ENCODE measurements around the gene ACKR3. TPM values are rescaled to one million over a fixed set of nuclear protein-coding genes. Genes with fewer than 3 reads are reported as not detected.

ACKR3 gene
- polyA plus RNA-seq, 1 experiment = 6.6 TPM

DNA sequence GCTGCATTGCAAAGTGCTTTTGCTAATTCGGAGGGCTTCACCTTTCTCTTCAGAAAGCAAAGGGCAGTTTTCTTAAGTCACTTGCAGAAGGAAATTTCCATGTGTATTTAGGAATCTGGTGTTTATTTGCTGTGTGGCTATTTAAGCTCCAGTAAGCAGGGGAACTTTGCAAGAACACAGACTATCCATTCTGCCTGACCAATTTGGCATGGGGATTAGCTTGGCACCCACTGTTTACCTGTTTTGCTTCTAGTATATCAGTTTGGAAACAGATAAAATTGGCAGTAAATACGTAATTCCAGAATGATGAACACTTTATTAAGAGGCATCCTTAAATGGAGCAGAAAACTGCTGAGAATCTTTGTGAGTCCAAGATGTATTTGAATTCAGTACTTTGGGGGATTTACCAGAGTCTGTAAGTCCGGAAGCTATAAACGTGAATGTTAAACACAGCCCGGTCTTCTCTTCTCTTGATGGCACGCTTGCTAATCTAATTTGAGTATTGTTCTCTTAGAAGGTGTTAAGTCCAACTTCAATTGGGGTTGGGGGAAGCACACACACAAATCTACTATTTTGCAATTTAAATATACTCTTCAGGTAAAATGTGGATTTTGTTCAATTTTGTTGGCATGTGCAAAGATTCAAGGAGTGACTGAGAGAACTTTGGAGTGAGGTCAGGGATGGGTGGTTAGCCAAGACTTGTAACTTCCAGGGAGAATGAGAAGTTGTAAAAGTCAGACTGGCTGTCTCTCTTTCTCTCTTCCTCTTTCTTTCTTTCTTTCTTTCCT is 650 bp downstream of the ACKR3 start:
- Histone ChIP-seq H3K4me3 (ENCODE audit: low read depth, low read length) (peak overlapping the region; percentile 37), H3K36me3 (ENCODE audit: control insufficient read depth, insufficient read depth, low read length) (no peaks in the 10 kb centered on the region), H3K27me3 (ENCODE audit: control insufficient read depth, insufficient read depth, low read length) (peaks cover 22% of the 10 kb centered on the region)
- TF ChIP-seq, protein P1, sequence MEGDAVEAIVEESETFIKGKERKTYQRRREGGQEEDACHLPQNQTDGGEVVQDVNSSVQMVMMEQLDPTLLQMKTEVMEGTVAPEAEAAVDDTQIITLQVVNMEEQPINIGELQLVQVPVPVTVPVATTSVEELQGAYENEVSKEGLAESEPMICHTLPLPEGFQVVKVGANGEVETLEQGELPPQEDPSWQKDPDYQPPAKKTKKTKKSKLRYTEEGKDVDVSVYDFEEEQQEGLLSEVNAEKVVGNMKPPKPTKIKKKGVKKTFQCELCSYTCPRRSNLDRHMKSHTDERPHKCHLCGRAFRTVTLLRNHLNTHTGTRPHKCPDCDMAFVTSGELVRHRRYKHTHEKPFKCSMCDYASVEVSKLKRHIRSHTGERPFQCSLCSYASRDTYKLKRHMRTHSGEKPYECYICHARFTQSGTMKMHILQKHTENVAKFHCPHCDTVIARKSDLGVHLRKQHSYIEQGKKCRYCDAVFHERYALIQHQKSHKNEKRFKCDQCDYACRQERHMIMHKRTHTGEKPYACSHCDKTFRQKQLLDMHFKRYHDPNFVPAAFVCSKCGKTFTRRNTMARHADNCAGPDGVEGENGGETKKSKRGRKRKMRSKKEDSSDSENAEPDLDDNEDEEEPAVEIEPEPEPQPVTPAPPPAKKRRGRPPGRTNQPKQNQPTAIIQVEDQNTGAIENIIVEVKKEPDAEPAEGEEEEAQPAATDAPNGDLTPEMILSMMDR (IDR thresholded peaks at IDR 0.05; ENCODE audit: insufficient read depth, low read depth, low read length) = no peak
- CTCF ChIA-PET = interaction anchor here (0.6 to 6.0 kb wide), 17 partner anchors 11 to 496 kb away, joined by 3 to 50 read pairs (median 4); no protein-coding TSS in a partner anchor
- POLR2A ChIA-PET = interaction anchor here (0.7 to 1.1 kb wide), 3 partner anchors 73 to 294 kb away, joined by 3 to 7 read pairs (median 3); no protein-coding TSS in a partner anchor
- DNase-seq (ENCODE audit: low read depth) = no peak

DNA sequence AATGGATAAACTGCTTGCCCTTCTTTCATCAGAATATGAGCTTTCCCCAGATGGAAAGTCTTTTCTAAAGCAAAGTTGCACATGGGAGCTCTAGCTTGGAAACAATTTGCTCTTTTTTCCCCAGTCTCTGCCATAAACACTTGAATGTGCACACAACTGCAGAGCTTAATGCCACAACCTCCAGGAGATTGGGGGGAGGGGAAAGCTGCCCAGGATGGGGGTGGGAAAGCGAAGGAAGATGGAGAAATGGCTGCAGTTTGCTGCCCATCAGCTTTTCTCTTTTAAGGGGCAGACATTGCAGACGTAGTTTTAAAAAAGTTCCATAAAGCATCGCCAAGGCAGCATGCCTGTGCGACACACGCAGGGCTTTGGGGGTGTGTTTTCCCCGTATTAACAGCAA is 1.5 kb downstream of the ACKR3 start:
- TF ChIP-seq, protein P1 (IDR thresholded peaks at IDR 0.05; ENCODE audit: insufficient read depth, low read depth, low read length) = no peak
- Histone ChIP-seq H3K4me3 (ENCODE audit: low read depth, low read length) (no peak overlapping the region), H3K27me3 (ENCODE audit: control insufficient read depth, insufficient read depth, low read length) (peaks cover 18% of the 10 kb centered on the region), H3K36me3 (ENCODE audit: control insufficient read depth, insufficient read depth, low read length) (no peaks in the 10 kb centered on the region)
- DNase-seq (ENCODE audit: low read depth) = no peak
- POLR2A ChIA-PET = interaction anchor here (0.7 to 1.1 kb wide), 2 partner anchors 72 to 293 kb away, joined by 3 read pairs; no protein-coding TSS in a partner anchor
- CTCF ChIA-PET = interaction anchor here (0.6 to 2.5 kb wide), 6 partner anchors 10 to 624 kb away, joined by 3 to 7 read pairs (median 4); no protein-coding TSS in a partner anchor

DNA sequence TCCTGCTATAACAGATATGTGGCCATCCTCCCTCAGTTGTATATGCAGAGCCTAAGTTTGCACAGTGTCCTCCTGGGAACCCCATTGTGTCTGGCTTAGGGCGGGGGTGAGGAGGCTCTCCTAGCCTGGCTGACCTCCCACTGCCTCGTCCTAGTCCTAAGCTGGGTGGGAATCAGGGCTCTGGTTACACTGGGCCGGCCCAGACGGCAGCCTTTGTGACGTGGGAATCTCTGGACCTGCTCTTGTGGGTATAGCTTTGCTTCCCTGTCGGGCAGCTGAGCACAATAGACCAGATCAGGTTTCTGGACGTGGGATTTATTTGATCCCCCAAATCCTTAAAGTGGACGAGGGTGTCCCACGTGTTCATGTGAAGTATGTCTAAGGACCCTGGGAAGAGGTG is 2.9 kb downstream of the ACKR3 start:
- no peak for DNase-seq (ENCODE audit: low read depth)
- TF ChIP-seq, protein P1 (IDR thresholded peaks at IDR 0.05; ENCODE audit: insufficient read depth, low read depth, low read length) = no peak
- ChIA-PET CTCF (no interaction called here), POLR2A (no interaction called here)
- H3K27me3 ChIP-seq (ENCODE audit: control insufficient read depth, insufficient read depth, low read length) = peaks cover 14% of the 10 kb centered on the region
- H3K36me3 ChIP-seq (ENCODE audit: control insufficient read depth, insufficient read depth, low read length) = no peaks in the 10 kb centered on the region
- no peak overlapping the region for H3K4me3 ChIP-seq (ENCODE audit: low read depth, low read length)

DNA sequence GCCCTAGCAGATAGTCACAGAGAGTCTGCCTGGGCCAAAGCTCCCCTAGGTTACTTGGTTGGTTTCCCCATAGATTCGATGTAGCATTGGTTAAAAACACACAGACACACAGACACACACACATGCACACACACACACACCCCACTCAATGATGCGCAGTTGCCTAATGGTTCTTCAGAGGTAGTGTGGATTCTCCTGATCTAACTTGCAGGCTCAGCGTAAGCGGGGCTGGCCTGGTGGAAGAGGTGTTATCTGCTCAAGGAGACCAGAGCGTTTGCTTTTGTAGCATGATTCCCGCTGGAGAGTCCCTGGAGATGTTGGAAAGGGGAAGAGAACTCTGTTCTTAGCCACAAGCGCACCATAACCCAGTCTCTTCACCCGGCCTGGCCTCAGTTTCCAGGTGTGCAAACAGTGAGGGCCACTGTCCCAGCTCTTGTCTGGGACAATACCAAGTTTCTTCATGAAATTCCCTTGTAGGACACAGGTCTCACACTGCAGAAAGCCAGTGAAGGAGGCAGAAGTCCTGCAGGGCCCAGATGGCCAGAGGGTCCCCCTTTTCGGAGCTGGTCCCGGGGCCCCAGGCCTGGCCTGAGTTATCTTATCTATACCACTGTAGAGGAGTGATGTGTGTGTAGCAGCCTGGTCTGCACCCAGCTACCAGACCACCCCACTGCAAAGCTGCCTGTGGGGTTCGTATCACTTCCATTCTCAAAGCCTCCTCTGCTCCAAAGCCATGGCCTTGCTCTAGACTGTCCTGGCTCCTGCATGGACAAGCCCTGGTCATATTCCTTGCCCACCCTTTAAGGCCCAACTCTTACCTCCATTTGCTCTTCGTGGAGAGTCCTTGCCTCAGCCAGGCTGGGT is 3.7 kb downstream of the ACKR3 start:
- CTCF ChIA-PET = interaction anchor here (1.2 kb wide), 1 partner anchor 34 kb away, joined by 3 read pairs; no protein-coding TSS in a partner anchor
- Histone ChIP-seq H3K27me3 (ENCODE audit: control insufficient read depth, insufficient read depth, low read length) (peaks cover 12% of the 10 kb centered on the region), H3K36me3 (ENCODE audit: control insufficient read depth, insufficient read depth, low read length) (no peaks in the 10 kb centered on the region), H3K4me3 (ENCODE audit: low read depth, low read length) (no peak overlapping the region)
- TF ChIP-seq, protein P1 (IDR thresholded peaks at IDR 0.05; ENCODE audit: insufficient read depth, low read depth, low read length) = no peak
- POLR2A ChIA-PET = interaction anchor here (0.5 kb wide), 1 partner anchor 204 kb away, joined by 4 read pairs; no protein-coding TSS in a partner anchor
- DNase-seq (ENCODE audit: low read depth) = no peak
